Stimulated activated CD8-positive, alpha-beta memory T cell treated with anti-CD3 and anti-CD28 coated beads, Interleukin-4, amount 100 ng/mL, for 1 hour (primary cell): ENCODE data around the gene LEFTY2.
"Not testable (repeated sequence)": the region's sequence is repeated elsewhere in the genome, so short reads cannot be mapped to it uniquely, and the experiment has no call there.

Experiments
- DNase-seq, 2 donors: peaks; one replicate each; pipeline ENCODE4 v3.0.0-alpha.2; 2020; ENCODE audit warnings: low read depth in 2 of 2, low spot score in 1 of 2

The LEFTY2 gene

DNA sequence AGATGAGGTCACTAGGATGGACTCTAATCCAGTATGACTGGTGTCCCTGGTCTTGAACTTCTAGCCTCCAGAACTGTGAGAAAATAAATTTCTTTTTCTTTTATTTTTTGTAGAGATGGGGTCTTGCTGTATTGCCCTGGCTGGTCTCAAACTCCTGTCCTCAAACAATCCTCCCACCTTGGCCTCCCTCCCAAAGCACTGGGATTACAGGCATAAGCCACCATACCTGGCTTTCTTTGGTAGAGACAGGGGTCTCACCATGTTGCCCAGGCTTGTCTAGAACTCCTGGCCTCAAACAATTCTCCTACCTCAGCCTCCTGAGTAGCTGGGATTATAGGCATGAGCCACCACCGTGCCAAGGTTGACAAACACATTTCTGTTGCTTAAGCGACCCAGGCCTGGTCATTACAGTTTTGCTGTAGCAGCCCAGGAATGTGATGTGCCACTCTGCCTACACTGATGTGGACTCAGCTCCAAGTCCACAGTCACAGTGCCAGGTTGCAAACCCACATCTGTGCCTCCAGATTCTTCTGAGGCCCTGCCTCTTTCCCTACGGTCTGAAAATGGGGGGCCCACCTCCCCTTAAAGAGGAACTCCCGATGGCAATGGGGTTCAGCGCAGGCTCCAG, 32.9 kb downstream of the LEFTY2 start:
- no peak for DNase-seq

GRCh38 chr1:225907341-225907740, 33.7 kb downstream of the LEFTY2 start:
- no peak for DNase-seq

DNA sequence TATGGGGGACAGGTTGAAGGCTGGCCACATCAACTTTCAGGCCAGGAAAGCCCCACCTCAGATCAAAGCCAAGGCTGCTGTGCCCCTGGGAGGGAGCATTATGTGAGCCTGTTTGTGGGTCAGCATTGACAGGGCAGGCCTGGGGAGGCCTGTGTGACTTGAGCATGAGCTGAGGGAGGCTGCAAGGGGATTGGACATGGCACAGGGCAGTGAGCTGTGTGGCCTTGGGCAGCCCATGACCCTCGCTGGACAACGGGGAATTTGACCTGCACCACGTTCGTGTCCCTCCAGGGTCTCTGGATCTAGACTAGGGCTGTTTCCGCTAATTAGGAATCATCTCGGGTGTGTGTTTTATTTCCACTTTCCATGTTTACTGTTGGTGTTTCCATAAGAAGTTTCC, 34.6 kb downstream of the LEFTY2 start:
- DNase-seq = no peak

DNA sequence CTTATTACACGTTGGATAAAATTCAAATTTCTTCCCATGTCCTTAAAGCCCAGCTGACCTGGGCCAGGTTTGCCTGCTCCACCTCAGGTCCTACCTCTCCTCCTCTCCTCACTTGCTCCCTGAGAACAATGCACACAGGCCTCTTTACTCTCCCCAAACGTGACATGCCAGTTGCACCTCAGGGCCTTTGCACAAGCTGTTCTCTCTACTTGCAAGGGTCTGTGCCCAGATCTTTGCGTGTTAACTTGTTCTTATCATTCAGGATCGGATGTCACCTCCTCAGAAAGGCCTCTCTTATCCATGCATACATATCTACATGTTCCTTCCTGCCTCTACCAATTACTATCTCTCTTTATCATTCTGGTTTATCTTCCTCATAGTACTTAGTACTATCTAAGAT, 37.4 kb downstream of the LEFTY2 start:
- no peak for DNase-seq

- DNase-seq = no peak
Observed at GRCh38 chr1:225899044-225899925, 41.7 kb downstream of the LEFTY2 start.

GRCh38 chr1:225897595-225898514, 43.2 kb downstream of the LEFTY2 start:
- no peak for DNase-seq

- DNase-seq = peak in 1 of 2 donors; percentile 40
Observed at GRCh38 chr1:225896937-225897549, 44.0 kb downstream of the LEFTY2 start.

GRCh38 chr1:225896494-225896893, 44.5 kb downstream of the LEFTY2 start:
- DNase-seq = no peak

DNA sequence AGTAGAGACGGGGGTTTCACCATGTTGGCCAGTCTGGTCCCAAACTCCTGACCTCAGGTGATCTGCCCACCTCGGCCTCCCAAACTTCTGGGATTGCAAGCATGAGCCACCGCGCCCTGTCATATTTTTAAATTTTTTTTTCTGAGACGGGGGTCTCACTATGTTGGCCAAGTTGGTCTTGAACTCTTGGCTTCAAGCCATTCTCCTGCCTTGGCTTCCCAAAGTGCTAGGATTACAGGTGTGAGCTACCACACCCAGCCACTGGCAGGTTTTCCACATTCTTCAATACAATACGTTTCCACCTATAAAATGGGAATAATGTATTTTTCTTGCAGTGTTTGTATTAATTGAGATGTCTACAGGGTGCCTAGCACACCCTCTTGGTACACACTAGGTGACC, 48.7 kb downstream of the LEFTY2 start:
- DNase-seq = no peak

DNA sequence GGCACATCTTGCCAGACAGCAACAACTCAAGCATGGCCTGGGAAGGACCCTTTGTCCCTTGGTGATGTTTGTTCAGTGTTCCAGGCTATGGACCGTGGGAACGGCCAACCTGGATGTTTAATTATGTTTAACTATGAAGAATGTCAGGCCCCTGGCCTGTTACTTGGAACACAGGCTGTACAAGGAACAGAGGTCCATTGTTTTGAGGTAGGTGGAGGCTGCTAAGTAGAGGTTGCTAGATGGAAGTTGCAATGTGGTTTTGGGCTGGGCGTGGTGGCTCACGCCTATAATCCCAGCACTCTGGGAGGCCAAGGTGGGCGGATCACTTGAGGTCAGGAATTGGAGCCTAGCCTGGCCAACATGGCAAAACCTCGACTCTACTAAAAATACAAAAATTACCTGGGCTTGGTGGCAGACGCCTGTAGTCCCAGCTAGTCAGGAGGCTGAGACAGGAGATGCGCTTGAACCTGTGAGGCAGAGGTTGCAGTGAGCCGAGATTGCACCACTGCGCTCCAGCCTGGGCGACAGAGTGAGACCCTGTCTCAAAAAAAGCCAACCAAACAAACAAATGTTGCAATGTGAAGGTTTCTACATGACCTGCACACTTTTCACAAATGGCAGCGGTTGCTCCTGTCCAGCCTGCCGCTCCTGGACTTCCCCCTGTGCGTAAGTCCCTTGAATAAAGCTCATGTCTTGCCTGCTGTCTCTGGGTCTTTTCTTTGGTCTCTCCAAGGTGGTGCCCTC, 49.6 kb downstream of the LEFTY2 start:
- no peak for DNase-seq

DNA sequence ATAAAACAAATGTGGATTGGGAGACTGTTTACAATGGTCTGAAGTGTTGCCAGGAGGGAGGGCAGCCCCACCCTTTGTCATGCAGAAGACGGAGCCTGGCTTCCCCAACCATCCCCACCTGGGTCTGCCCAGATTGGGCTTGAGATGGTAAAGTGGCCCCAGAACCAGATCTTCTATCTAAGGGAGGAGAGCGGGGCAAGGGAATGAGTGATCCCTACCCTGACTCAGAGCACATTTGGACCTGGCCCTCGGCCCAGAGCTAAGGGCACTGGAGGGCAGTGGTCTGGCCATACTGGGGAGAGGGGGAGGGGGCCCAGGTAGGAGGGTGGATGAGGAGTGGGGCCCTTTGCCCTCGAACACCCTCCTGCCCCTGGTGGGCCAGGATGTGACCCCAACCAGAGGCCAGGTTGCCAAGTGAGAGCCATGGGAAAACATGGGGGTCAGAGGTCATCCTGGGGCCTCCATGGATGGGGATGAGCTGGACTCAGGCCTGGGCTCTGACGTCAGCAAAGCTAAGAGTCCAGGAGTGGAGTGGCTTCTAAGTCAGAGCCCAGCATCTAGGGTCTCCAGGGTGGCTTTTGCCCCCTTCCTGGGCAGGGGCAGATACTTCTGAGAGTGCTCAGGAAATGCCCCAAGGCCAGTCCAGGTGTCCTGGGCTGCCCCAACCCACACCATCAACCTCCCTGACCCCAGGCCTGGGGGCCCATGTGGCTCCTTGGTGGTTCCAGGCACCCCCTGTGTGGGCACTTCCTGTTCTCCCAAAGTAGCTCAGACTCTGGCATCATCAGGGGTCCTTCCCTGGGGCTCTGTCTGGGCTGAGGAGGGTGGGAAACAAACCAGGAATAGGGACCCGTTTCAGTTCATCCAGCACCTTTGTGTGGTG, 50.4 kb downstream of the LEFTY2 start:
- no peak for DNase-seq

DNA sequence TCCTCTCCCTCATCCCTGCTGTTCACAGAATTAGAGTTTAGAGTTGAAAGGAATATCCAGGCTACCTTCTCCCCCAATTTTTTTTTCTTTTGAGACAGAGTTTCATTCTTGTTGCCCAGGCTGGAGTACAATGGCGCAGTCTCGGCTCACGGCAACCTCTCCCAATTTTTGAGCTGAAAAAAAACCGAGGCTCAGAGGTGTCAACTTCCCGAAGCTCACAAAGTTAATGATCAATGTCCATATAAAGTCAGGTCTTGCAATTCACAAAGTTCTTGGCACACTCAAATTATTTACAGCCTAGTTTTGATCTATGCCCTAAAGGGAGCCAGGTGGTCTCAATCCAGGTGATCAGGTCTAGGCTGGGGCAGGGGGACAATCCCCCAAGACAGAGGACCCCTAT, 51.3 kb downstream of the LEFTY2 start:
- no peak for DNase-seq

GRCh38 chr1:225888898-225889601, 52.0 kb downstream of the LEFTY2 start, which contains the start of gene LEFTY1:
Gene LEFTY1 (minus strand): TSS chr1:225889146. CDS start chr1:225889066, 80 bp downstream.
- DNase-seq = no peak

GRCh38 chr1:225888289-225888897, 52.6 kb downstream of the LEFTY2 start:
- no peak for DNase-seq

DNA sequence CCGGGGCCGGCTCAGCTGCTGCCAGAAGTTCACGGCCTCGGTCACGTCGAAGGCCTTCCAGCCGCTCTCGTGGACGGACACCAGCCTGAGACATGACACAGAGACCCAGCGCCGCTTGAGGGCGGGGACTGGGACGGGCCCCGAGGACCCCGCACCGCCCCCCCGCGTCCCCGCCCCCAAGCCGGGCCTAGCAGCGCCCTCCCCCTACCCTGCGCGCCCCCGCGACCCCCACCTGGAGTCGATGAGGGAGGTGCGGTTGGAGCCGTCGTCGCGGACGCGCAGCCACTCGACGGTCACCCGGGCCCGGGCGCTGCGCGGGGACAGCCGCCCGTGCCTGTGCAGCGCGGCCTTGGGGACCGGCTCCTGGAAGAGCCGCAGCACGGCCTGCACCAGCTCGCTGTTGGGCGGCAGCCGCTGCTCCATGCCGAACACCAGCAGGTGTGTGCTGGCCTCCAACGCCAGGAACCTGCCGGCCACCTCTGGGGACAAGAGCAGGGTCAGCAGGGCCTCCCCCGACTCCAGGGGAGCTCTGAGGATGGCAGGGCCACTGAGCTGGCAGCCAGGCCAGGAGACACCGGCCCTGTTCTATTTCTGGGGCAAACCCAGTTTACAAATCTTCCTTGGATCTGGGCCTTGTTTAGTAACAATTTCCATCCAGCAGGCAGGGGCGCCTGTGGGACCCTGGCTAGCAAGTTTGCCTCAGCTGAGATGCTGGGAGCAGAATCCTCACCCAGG, 53.3 kb downstream of the LEFTY2 start:
- DNase-seq = not testable (repeated sequence)

- no peak for DNase-seq
Observed at GRCh38 chr1:225887030-225887314, 54.0 kb downstream of the LEFTY2 start.
